Measurements from ENCODE around the gene ACTL6B.

- TF ChIP-seq POLR2A (IDR thresholded peaks at IDR 0.05) (no peak), CTCF (IDR thresholded peaks at IDR 0.05) (no peak)
These were observed 41.9 kb downstream of the ACTL6B start for GRCh38 chr7:100614308-100614861.
